Cardiac fibroblast (primary cell): ENCODE results near the gene BRINP3.

Source experiments
- DNase-seq, 2 donors: peaks; one replicate each; pipeline versions ENCODE4 v3.0.0 to v3.0.0-alpha.2; 2010; ENCODE audit warnings: low read depth in 2 of 2
- H3K4me3 ChIP-seq, 2 donors: replicated peaks in 1 of 2; 1 replicate in 1 of 2; 2 replicates in 1 of 2; pipeline ENCODE4 v1.5.1; 2011; ENCODE audit warnings: low read depth in 2 of 2, low read length in 2 of 2, mild to moderate bottlenecking in 2 of 2, moderate library complexity in 1 of 2
- CTCF ChIP-seq: IDR thresholded peaks from one replicate; pipeline ENCODE4 v1.5.1; 2011; ENCODE audit warnings: low read depth, mild to moderate bottlenecking, low read length, inconsistent platforms

Gene BRINP3

GRCh38 chr1:190322274-190322673, 155.4 kb downstream of the BRINP3 start:
- no peak overlapping the region for H3K4me3 ChIP-seq
- DNase-seq: no peak
- no peak for TF ChIP-seq CTCF

DNA sequence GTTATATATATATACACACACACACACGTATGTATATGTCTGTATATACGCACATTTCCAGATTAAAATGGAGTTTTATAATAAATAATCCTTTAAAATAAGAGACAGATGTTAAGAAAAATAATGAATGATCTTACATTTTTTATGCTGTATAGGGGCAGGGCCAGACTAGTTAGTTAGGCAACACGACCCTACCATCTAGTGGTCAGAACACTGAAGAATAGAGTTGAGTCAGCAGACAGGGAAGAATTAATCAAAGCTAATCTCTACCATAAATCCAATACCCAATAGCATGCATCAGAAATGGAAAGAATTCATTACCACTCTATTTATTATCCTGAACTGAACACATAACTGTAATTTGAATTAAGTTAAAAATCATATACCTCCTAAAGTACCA, 156.7 kb downstream of the BRINP3 start:
- H3K4me3 ChIP-seq: no peak overlapping the region
- peak; percentile 5 to 68 for DNase-seq
- TF ChIP-seq CTCF: no peak

DNA sequence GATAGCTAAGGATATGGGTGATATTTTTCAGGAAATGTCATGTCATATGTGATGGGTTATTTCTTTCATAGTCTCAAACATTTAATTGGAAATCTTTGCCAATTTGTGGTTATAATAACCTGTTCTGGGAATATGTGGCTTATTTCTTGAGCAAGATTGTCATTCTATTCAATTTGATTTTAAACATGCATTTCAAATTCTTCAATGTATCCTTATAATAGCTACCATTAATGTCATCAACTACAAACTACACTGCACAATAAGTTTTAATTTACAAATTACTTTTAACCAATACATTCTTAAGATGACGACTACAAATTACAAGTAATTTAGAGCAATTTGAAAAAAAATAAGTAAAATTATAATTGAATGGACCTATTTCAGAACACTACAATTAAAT, 164.9 kb downstream of the BRINP3 start:
- no peak for TF ChIP-seq CTCF

GRCh38 chr1:190303501-190303900, 174.2 kb downstream of the BRINP3 start:
- no peak for TF ChIP-seq CTCF
- H3K4me3 ChIP-seq: no peak overlapping the region
- no peak for DNase-seq

More for the DNA sequence above, 164.9 kb downstream of the BRINP3 start:
- no peak overlapping the region for H3K4me3 ChIP-seq
- no peak for DNase-seq

DNA sequence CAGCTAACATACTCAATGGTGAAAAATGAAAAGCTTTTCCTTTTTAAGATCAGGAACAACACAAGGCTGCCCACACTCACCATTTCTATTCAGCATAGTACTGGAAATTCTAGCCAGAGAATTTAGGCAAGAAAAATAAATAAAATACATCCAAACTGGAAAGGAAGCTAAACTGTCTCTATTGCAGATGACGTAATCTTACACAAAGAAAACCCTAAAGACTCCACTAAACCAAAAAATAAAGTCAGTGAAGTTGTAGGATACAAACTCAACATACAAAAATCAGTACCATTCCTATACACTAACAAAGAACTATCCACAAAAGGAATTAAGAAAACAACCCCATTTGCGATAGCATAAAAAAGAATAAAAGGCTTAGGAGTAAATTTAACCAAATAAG, 181.2 kb downstream of the BRINP3 start:
- H3K4me3 ChIP-seq: no peak overlapping the region
- TF ChIP-seq CTCF: no peak
- DNase-seq: no peak

- H3K4me3 ChIP-seq: no peak overlapping the region
- no peak for TF ChIP-seq CTCF
- DNase-seq: no peak
Measured at GRCh38 chr1:190289897-190290296, 187.8 kb downstream of the BRINP3 start.

- H3K4me3 ChIP-seq: no peak overlapping the region
- TF ChIP-seq CTCF: no peak
- DNase-seq: no peak
Measured at GRCh38 chr1:190286111-190286510, 191.6 kb downstream of the BRINP3 start.
